OCI-LY3 (cell line): Measurements from ENCODE around the gene PRPH.
"Not testable (repeated sequence)": the region's sequence is repeated elsewhere in the genome, so short reads cannot be mapped to it uniquely, and the experiment has no call there.

ENCODE experiments used
- H2AFZ ChIP-seq: fragments of 200-600, 300-600 bp; shearing (Covaris generic); 2 replicates; pipeline ENCODE4 v1.6.0; 2014; ENCODE audit warnings: antibody characterized with exemption, low read depth, low read length
- H3K27ac ChIP-seq: fragments of 200-600, 300-600 bp; sonication (generic); 2 replicates; pipeline ENCODE4 v1.5.1; 2014; ENCODE audit warnings: mild to moderate bottlenecking, low read length, moderate library complexity, mixed read lengths
- H3K27me3 ChIP-seq: fragments of 200-600, 300-600 bp; sonication (generic); 2 replicates; pipeline ENCODE4 v1.6.1; 2014; ENCODE audit warnings: low read depth, low read length, mixed read lengths
- H3K36me3 ChIP-seq: fragments of 200-600, 300-600 bp; sonication (generic); replicated peaks from 2 replicates; pipeline ENCODE3; 2014; ENCODE audit warnings: low read depth, low read length, mixed read lengths
- H3K4me1 ChIP-seq: fragments of 300-600, 200-600 bp; sonication (generic); 2 replicates; pipeline ENCODE4 v1.6.1; 2014; ENCODE audit warnings: low read length, mixed read lengths
- H3K4me2 ChIP-seq: fragments of 200-600, 300-600 bp; sonication (generic); 2 replicates; pipeline ENCODE4 v1.6.1; 2014; ENCODE audit warnings: low read length, mixed read lengths
- H3K4me3 ChIP-seq: fragments of 300-600, 200-600 bp; sonication (generic); 2 replicates; pipeline ENCODE4 v1.5.1; 2014; ENCODE audit warnings: antibody characterized with exemption, mild to moderate bottlenecking, low read length, moderate library complexity
- H3K79me2 ChIP-seq: fragments of 300-600, 200-600 bp; shearing (Covaris generic); 2 replicates; pipeline ENCODE4 v1.6.1; 2014; ENCODE audit warnings: mild to moderate bottlenecking, low read length, mixed read lengths
- H3K9ac ChIP-seq: fragments of 300-600, 200-600 bp; shearing (Covaris generic); 2 replicates; pipeline ENCODE4 v1.6.0; 2014; ENCODE audit warnings: mild to moderate bottlenecking, low read length, moderate library complexity
- H3K9me3 ChIP-seq: fragments of 200-600, 300-600 bp; shearing (Covaris generic); 2 replicates; pipeline ENCODE4 v1.6.1; 2014; ENCODE audit warnings: low read length, mixed read lengths; ENCODE audit not compliant: insufficient read depth
- H4K20me1 ChIP-seq: fragments of 200-600, 300-600 bp; sonication (generic); 2 replicates; pipeline ENCODE4 v1.6.1; 2016; ENCODE audit warnings: low read length, mixed read lengths; ENCODE audit not compliant: insufficient read depth
- CTCF ChIP-seq: fragments of 200-600, 300-600 bp; sonication (generic); IDR thresholded peaks from 2 replicates; pipeline ENCODE4 v1.5.1; 2014; ENCODE audit warnings: antibody characterized with exemption, low read length, low read depth
- EZH2phosphoT487 ChIP-seq: fragments of 200-600 bp; shearing (Covaris generic); IDR thresholded peaks from 2 replicates; pipeline ENCODE4 v1.6.1; 2018; ENCODE audit warnings: antibody characterized with exemption, mixed run types, low read depth

The PRPH gene

GRCh38 chr12:49332441-49332861 lies 37.5 kb downstream of the PRPH start:
- TF ChIP-seq CTCF (no peak), EZH2phosphoT487 (no peak)
- Histone ChIP-seq H3K4me2 (no peak overlapping the region), H3K27me3 (no peaks in the 10 kb centered on the region), H3K36me3 (peaks cover 13% of the 10 kb centered on the region), H4K20me1 (no peaks in the 10 kb centered on the region), H3K9ac (no peak overlapping the region), H3K4me3 (no peak overlapping the region), H2AFZ (no peak overlapping the region), H3K79me2 (no peaks in the 10 kb centered on the region), H3K9me3 (no peaks in the 10 kb centered on the region), H3K27ac (no peak overlapping the region), H3K4me1 (0 out of 2 replicates have a peak, but pooled peaks cover 3% of the 10 kb centered on the region)

- no peak overlapping the region for H2AFZ ChIP-seq
- TF ChIP-seq CTCF = no peak
- no peak for TF ChIP-seq EZH2phosphoT487
- no peaks in the 10 kb centered on the region for H3K79me2 ChIP-seq
- no peak overlapping the region for H3K9ac ChIP-seq
- no peak overlapping the region for H3K4me3 ChIP-seq
- H3K4me1 ChIP-seq = 0 out of 2 replicates have a peak, but pooled peaks cover 3% of the 10 kb centered on the region
- peaks cover 13% of the 10 kb centered on the region for H3K36me3 ChIP-seq
- no peaks in the 10 kb centered on the region for H4K20me1 ChIP-seq
- H3K27ac ChIP-seq = no peak overlapping the region
- no peak overlapping the region for H3K4me2 ChIP-seq
- H3K9me3 ChIP-seq = no peaks in the 10 kb centered on the region
- H3K27me3 ChIP-seq = no peaks in the 10 kb centered on the region
These were observed 38.0 kb downstream of the PRPH start for GRCh38 chr12:49332891-49333371.

GRCh38 chr12:49333778-49334177 lies 38.8 kb downstream of the PRPH start:
- H2AFZ ChIP-seq, H3K4me2 ChIP-seq, H3K9ac ChIP-seq, H3K27ac ChIP-seq, H4K20me1 ChIP-seq, H3K27me3 ChIP-seq, H3K4me3 ChIP-seq, H3K79me2 ChIP-seq, H3K4me1 ChIP-seq, H3K9me3 ChIP-seq: not testable (repeated sequence)
- H3K36me3 ChIP-seq = peaks cover 13% of the 10 kb centered on the region

- peaks cover 13% of the 10 kb centered on the region for H3K36me3 ChIP-seq
- 0 out of 2 replicates have a peak, but pooled peaks cover 3% of the 10 kb centered on the region for H3K4me1 ChIP-seq
- H3K27ac ChIP-seq = no peak overlapping the region
- TF ChIP-seq EZH2phosphoT487 (no peak), CTCF (no peak)
- H3K9ac ChIP-seq = no peak overlapping the region
- H4K20me1 ChIP-seq = no peaks in the 10 kb centered on the region
- no peak overlapping the region for H2AFZ ChIP-seq
- no peak overlapping the region for H3K4me2 ChIP-seq
- H3K9me3 ChIP-seq = no peaks in the 10 kb centered on the region
- no peak overlapping the region for H3K4me3 ChIP-seq
- no peaks in the 10 kb centered on the region for H3K79me2 ChIP-seq
- H3K27me3 ChIP-seq = no peaks in the 10 kb centered on the region
These were observed 39.3 kb downstream of the PRPH start for GRCh38 chr12:49334226-49334625.

- no peak overlapping the region for H2AFZ ChIP-seq
- H3K4me1 ChIP-seq = 0 out of 2 replicates have a peak, but pooled peaks cover 3% of the 10 kb centered on the region
- H3K9ac ChIP-seq = no peak overlapping the region
- H3K4me2 ChIP-seq = no peak overlapping the region
- no peak overlapping the region for H3K27ac ChIP-seq
- no peak overlapping the region for H3K4me3 ChIP-seq
- no peaks in the 10 kb centered on the region for H3K9me3 ChIP-seq
- H3K36me3 ChIP-seq = peaks cover 13% of the 10 kb centered on the region
- H3K27me3 ChIP-seq = no peaks in the 10 kb centered on the region
- no peak for TF ChIP-seq CTCF
- TF ChIP-seq EZH2phosphoT487 = no peak
- H4K20me1 ChIP-seq = no peaks in the 10 kb centered on the region
- no peaks in the 10 kb centered on the region for H3K79me2 ChIP-seq
These were observed 39.7 kb downstream of the PRPH start for GRCh38 chr12:49334681-49335080.
